Activated naive CD8-positive, alpha-beta T cell treated with anti-CD3 and anti-CD28 coated beads, Interleukin-2, amount 50 U/mL, for 16 hours (primary cell): ENCODE results near the gene SH3BP5.

Source experiments
- DNase-seq: peaks from one replicate; pipeline ENCODE4 v3.0.0-alpha.2; 2020; ENCODE audit warnings: low read depth, low spot score

The SH3BP5 gene

DNA sequence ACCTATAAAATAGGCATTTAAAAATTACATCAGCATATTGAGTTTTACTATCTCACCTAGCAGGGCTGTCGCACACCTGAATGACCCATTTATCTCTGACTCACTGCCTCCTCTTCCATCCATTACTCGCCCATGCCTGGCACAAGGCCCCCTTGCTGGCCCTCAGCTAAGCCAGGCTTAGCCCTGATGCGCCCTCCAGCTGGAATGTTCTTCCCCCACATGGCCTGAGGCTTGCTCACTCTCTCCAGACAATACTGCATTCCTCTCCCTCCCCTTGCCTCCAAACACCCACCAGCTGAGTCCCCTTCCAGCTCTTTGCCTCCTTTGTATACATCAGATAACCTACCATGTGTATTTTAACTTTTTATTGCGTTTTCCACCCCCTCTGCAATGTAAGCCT is 7.2 kb downstream of the SH3BP5 start:
- no peak for DNase-seq

GRCh38 chr3:15324379-15324808 is 8.0 kb downstream of the SH3BP5 start:
- no peak for DNase-seq

DNA sequence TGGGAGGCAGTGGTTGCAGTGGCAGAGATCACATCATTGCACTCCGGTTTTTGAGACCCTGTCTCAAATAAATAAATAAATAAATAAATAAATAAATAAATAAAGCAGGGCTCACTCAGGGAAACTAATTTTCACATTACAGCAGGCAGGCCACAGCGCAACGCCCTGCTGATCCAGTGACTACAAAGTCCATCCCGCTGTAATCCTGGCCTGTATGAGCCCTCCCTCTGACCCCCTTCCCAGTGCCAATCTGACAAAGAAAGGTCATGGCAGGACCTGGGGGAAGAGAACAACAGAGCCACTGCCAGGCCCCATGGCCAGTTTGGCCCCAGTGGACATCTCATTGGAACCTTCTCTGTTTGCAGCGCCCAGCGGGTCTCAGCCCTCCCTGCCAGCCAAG is 9.3 kb downstream of the SH3BP5 start:
- DNase-seq, result no peak

DNA sequence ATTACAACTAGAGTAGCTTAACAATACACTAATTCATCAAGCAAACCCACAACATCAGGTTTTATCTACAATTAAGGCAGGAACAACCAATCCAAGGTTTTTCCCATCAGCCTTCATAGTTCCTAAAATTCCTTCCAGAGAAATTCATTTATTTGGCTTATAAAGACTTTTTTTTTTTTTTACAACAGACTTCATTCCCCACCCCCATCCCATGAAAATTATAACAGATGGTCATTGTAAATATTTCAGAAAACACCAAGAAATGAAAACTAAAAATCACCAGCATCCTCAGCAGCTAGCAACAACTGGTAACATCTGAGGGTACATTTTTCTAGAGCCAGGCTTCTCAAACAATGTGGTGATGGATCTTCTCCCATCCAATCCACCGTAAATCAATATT is 11.0 kb downstream of the SH3BP5 start:
- DNase-seq, result no peak

GRCh38 chr3:15319575-15319974 is 12.8 kb downstream of the SH3BP5 start:
- no peak for DNase-seq

DNA sequence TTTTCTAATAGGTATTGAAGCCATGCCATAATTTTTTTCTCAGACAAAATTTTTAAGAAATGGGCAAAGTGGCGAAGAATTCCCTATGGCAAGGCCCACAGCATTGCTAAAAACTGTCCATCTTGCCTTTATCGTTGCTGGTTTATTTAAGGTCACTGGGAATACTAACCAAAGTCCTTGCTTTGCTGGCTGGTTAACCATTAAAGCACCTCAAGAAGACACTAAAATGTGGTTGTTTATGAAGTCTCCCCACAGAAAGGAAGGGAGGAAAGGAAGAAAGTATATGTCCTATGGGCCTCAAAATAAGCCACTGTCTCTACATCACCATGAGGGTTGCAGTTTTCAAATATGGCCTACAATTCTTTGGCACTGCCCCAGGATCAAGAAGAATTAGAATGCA is 13.2 kb downstream of the SH3BP5 start:
- no peak for DNase-seq

- no peak for DNase-seq
Measured at GRCh38 chr3:15318661-15319060, 13.7 kb downstream of the SH3BP5 start.

GRCh38 chr3:15316998-15317435 is 15.4 kb downstream of the SH3BP5 start:
- no peak for DNase-seq

- no peak for DNase-seq
Measured at GRCh38 chr3:15315003-15315402, 17.4 kb downstream of the SH3BP5 start.

DNA sequence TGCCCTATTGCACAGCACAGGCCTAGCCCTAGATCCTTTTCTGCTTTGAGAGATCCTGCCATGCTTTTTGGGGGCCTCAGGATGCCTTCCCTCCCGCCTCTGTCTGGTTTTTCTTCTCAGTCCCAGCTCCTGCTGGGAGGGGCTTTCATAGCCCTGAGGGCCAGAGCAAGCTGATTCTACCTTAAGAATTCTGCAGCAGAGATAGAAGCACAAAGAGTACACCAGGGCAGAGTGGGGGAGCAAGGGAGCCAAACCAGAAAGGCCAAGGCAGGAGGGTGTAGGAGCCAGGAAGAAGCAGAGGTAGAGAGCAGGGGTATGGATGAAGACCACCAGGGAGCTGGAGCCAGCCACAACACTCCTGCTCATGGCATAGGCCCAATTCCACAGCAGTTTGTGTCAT is 18.1 kb downstream of the SH3BP5 start:
- DNase-seq, result no peak

DNA sequence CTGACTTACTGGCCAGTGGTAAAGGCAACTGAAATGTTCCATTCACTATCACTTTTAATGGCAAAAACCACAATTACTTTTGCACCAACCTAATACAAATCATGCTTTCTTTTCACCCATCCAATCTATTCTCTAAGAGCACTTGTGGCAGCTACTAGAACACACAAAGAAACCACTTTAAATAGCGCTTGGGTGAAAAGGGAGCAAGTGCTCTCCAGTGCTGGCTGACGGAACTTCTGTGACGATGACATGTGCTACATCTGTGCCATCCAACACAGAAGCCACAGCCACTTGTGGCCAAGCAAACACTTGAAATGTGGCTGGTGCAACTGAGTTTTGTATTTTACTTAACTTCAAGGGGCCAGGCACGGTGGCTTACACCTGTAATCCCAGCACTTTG is 18.9 kb downstream of the SH3BP5 start:
- no peak for DNase-seq

DNA sequence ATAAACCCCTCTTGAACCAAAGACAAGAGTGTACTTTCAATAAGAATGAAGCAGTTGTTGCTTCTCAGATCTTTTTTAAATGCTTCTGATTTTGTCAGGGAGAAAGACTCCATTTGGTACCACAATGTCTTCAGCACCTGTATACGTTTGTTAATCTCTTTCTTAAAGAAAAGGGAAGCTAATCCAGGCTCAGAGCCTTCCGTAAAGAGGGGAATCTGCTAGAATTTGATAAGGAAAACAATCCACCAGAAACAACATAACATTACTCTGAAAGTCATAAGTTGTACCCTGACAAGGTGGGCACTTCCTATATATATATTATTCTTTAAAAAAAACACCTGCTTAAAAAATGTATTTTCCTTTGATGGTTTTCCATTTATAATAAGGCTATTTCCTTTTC is 19.8 kb downstream of the SH3BP5 start:
- DNase-seq, result no peak

GRCh38 chr3:15310491-15311370 is 21.7 kb downstream of the SH3BP5 start:
- DNase-seq, result no peak

DNA sequence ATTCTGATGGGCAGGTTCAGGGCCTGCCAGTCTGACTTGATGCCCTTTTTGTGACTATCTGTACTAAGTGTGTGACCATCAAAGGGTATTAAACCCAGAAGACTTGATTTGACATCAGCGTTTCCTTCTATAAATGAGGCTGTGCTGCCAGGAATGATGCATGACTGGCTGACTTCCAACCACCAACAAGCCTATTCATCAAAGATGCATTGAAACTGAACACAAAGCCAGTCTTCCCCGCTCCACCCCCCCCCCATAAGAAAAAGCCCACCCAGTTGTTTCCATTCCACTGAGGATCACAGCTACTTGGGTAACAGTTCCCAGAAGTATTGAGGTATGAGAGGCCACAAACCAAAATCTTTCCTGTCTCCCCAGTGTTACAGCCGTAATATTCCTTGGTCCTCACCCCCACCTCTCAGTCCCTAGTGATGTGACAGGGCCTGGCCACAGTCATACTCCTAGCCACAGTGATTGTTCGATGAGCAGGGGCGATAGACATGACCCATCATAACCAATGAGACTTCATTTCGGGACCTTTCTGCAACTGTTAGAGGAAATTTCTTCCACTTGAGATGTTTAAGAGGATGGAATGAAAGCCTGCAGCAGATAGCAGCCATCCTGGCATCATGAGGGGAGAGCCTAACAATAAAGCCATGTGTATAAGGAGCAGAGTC is 22.6 kb downstream of the SH3BP5 start:
- no peak for DNase-seq

- DNase-seq, result no peak
Measured at GRCh38 chr3:15307580-15307979, 24.8 kb downstream of the SH3BP5 start.

- DNase-seq, result no peak
Measured at GRCh38 chr3:15306979-15307359, 25.4 kb downstream of the SH3BP5 start.

- DNase-seq, result no peak
Measured at GRCh38 chr3:15305359-15305844, 27.0 kb downstream of the SH3BP5 start.

DNA sequence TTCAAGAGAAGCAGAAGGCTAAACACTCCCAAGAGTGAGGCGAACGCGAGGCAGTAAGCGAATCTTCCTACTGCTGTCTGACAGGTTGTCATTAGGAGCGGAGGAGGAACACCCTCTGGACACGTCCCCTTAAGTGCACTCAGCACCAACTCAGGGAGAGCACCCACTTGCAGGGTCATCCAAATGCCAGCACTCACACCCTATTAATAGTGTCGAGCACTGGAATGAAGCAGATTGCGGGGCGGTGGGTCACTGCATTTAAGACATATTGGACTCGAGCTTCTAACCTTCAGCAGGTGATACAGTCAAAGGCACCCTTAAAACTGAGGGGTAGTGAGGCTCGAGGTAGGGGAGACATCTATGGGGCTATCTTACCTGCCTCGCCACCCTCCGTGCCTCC is 28.7 kb downstream of the SH3BP5 start:
- no peak for DNase-seq

DNA sequence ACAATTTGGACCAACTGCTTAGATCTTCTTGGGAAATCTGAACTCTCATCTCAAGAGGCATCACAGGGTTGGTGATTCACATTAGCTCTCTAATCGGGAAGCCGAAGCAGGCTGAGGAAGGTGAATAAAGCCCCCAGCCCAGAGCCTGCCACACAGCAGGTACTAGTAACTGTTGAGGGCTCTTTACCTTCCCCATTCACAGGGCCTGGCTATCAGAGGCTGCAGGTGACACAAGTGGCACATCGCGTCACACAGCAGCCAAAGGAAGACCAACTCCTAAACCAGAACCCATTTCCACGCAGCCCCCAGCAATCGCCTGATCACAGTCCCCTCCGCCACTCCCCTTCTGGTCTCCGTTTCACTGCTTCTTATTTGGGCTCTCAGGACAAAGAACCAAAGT is 29.2 kb downstream of the SH3BP5 start:
- no peak for DNase-seq

DNA sequence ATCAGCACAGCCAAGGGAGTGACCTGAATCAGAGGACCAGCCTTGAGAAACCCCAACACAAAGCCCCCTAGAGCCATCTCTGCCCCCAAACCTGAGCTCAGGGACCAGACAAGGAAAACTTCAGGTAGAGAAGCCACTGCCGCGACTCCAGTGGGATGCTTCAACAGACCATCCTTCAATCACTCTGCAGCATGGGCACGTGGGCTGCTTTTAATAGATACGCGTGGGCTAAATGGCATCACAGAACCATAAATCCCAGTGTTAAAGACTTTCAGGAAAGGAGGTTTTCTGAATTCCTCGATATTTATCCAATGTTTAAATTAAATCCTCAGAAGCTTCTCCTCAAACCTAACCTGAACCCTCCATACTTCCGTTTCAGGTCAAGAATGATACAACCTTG is 30.6 kb downstream of the SH3BP5 start:
- DNase-seq, result no peak

DNA sequence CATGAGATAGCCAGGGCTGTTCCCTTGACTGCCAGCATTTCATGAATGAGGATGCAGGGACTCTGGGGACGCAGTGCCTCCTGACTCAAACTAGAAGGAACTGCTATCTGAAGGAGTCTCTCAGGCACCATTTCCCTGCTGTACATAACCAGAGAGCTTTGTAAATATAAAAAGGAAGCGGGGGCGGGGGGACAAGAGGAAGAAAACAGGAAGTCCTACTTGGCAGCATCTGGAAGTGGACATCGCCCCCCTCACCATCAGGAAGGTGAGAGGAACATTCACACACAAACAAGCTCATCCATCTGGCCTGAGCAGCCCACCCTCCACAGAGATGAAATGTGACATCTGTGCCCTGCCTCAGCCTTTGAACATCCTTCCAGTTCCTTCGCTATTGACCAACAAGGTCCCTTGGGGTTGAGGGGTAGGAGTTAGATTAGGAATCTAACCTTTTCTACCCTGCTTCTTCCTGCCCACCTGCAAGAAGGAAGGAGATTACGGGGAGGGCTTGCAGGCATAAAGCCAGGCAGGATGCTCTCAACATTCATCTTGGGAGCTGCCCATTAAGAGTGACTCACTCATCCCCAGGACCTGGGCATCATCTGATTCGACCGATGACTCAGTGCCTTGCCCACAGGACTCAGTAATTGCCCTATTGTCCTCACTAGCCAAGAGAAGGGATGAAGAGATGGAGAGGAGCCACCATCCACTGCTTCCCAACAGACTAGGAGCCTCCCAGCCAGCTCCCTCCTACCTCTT is 31.9 kb downstream of the SH3BP5 start:
- DNase-seq, result no peak

DNA sequence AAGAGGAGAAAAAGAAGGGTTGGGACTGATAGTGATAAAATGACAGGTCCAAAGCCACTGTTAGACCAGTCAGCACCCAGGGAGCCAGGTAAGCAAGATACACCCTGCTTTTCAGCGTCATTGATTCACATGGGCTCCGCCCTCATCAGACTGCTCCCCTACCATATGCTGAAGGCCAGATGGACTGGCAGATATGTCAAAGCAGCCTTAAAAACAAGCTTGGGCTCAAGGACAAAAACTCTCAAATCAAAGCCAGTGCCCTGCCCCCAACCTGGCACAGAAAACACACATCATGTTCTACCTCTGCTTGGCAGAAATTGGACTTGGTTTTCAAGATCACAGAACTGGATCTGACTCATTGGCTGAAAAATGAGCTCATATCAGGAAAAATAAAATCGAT is 33.4 kb downstream of the SH3BP5 start:
- no peak for DNase-seq
